Panc1 (cell line): ENCODE results near the gene CACNA1C. TPM values are rescaled to one million over a fixed set of nuclear protein-coding genes. Genes with fewer than 3 reads are reported as not detected.

ENCODE experiments used
- ATAC-seq: fragments of 200-7000 bp; cut with Tn5 transposase; 2 replicates; pipeline ENCODE4 v1.9.1; 2020; ENCODE audit warnings: mild to moderate bottlenecking, moderate library complexity
- BruUV-seq: library from RNA; stranded (reverse); fragments of 400-500 nt; replicated peaks from 2 replicates; lab custom pipeline; 2021; lab: Mats Ljungman, UMichigan
- CTCF ChIA-PET: fragments of 300-600 bp; sonication (Branson Sonifier 250); formaldehyde crosslinking; loops from one replicate; lab custom pipeline; 2022; ENCODE audit warnings: antibody characterized with exemption; lab: Charles Lee
- POLR2A ChIA-PET: fragments of 300-600 bp; sonication (Branson Sonifier 250); formaldehyde crosslinking; loops from one replicate; lab custom pipeline; 2022; ENCODE audit warnings: antibody characterized with exemption; lab: Charles Lee
- DNase-seq: peaks from one replicate; pipeline ENCODE4 v3.0.0-alpha.2; 2010; ENCODE audit warnings: low read depth, low spot score
- H3K27ac ChIP-seq: 2 replicates; pipeline ENCODE4 v1.5.1; 2011; ENCODE audit warnings: mild to moderate bottlenecking, low read length, inconsistent platforms
- H3K27me3 ChIP-seq: fragments of 200-500 bp; sonication (Bioruptor generic); 2 replicates; pipeline ENCODE4 v1.6.0; 2014; ENCODE audit warnings: low read length, inconsistent platforms; ENCODE audit not compliant: control insufficient read depth, insufficient read depth
- H3K36me3 ChIP-seq: fragments of 200-500 bp; sonication (Bioruptor generic); 2 replicates; pipeline ENCODE4 v1.5.1; 2014; ENCODE audit warnings: inconsistent platforms, mild to moderate bottlenecking, low read length, moderate library complexity; ENCODE audit not compliant: control insufficient read depth, insufficient read depth
- H3K4me1 ChIP-seq: 2 replicates; pipeline ENCODE4 v1.5.1; 2011; ENCODE audit warnings: inconsistent platforms, mild to moderate bottlenecking, low read length, moderate library complexity; ENCODE audit not compliant: control insufficient read depth, insufficient read depth
- H3K4me3 ChIP-seq, 2 experiments: 2 replicates each; pipeline ENCODE4 v1.5.1; 2011 to 2012; ENCODE audit warnings: low read depth in 2 of 2, low read length in 2 of 2, mild to moderate bottlenecking in 2 of 2, inconsistent platforms in 1 of 2, moderate library complexity in 1 of 2
- H3K9me3 ChIP-seq: fragments of 200-500 bp; sonication (Bioruptor generic); 2 replicates; pipeline ENCODE4 v1.5.1; 2014; ENCODE audit warnings: low read depth, mild to moderate bottlenecking, inconsistent platforms, low read length, moderate library complexity; ENCODE audit not compliant: control insufficient read depth, insufficient read depth
- POLR2AphosphoS5 ChIP-seq: IDR thresholded peaks from 2 replicates; pipeline ENCODE4 v1.6.1; 2012; ENCODE audit warnings: mild to moderate bottlenecking, low read depth, low read length, moderate library complexity
- SIN3A ChIP-seq: IDR thresholded peaks from 2 replicates; pipeline ENCODE4 v1.6.1; 2012; ENCODE audit warnings: low read depth, mild to moderate bottlenecking, low read length, moderate library complexity, borderline replicate concordance; ENCODE audit not compliant: insufficient read depth
- TCF7L2 ChIP-seq: IDR thresholded peaks from 2 replicates; pipeline ENCODE4 v1.6.1; 2011; ENCODE audit warnings: mild to moderate bottlenecking, low read depth, low read length, inconsistent platforms
- in situ Hi-C: cut with HindIII; loops from 2 replicates; pipeline ENCODE4 v1.10.0; 2016; ENCODE audit warnings: low sequenced_read_pairs, low pct_unique_long_range_greater_than_20kb
- intact Hi-C: fragments of 100-400 bp; cut with micrococcal nuclease; formaldehyde crosslinking; loops from one replicate; pipeline ENCODE4 v1.10.0; 2022; ENCODE audit not compliant: unreplicated experiment
- total RNA-seq: library from RNA; stranded (reverse); gene quantifications from one replicate; pipeline ENCODE4 v1.2.1, GENCODE V29; 2021; ENCODE audit not compliant: unreplicated experiment
- TF ChIP-seq, protein P1 (sequence below): fragments of 450-650 bp; IDR thresholded peaks from 2 replicates; pipeline ENCODE4 v1.5.1; 2017; ENCODE audit warnings: mild to moderate bottlenecking
- TF ChIP-seq, protein P2 (sequence below), 2 experiments: IDR thresholded peaks; 2 replicates each; pipeline ENCODE4 v1.6.1; 2011 to 2012; ENCODE audit warnings: low read depth in 2 of 2, control low read depth in 1 of 2, low read length in 1 of 2, mild to moderate bottlenecking in 1 of 2, moderate library complexity in 1 of 2; ENCODE audit not compliant: insufficient read depth in 1 of 2

CACNA1C gene
- total RNA-seq, 1 experiment from 2014 or later: 0.03 TPM

DNA sequence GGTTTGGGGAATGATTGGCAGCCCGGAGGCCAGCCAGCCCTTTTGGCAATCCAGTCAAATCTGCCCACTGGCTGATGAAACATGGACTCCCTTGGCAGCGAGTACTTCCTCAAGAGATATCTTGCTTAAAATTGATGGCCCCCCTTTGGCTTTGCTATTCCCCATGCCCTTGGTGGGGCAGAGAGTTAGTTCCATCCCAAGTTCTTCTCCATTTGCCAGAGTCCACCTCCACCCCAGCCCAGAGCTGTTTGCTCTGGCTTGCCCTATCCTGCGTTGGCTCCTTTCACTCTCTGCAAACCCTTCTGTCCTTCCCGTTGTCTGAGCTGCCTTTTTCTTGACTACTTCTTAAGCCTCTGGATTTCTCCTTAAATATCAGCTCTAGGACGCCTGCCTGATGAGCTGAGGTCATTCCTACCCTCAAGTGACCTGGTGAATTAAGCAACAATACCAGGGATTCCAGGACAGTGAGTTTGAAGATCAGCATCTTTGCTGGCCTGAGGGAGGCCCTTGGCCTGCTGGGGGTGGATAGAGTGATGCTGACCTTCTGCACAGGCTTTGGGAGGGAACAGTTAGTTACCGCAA is 212.0 kb downstream of the CACNA1C start:
- ChIA-PET POLR2A (no interaction called here), CTCF (no interaction called here)
- Histone ChIP-seq H3K4me1 (no peaks in the 10 kb centered on the region), H3K27me3 (no peaks in the 10 kb centered on the region), H3K36me3 (no peaks in the 10 kb centered on the region), H3K9me3 (no peaks in the 10 kb centered on the region), H3K4me3 (no peak overlapping the region), H3K27ac (no peak overlapping the region)
- no peak for ATAC-seq
- intact Hi-C loops: no loop called here
- BruUV-seq: no TSS peak
- no peak for DNase-seq
- in situ Hi-C loops: no loop called here
- TF ChIP-seq SIN3A (no peak), TCF7L2 (no peak), POLR2AphosphoS5 (no peak)
- TF ChIP-seq, protein P1, sequence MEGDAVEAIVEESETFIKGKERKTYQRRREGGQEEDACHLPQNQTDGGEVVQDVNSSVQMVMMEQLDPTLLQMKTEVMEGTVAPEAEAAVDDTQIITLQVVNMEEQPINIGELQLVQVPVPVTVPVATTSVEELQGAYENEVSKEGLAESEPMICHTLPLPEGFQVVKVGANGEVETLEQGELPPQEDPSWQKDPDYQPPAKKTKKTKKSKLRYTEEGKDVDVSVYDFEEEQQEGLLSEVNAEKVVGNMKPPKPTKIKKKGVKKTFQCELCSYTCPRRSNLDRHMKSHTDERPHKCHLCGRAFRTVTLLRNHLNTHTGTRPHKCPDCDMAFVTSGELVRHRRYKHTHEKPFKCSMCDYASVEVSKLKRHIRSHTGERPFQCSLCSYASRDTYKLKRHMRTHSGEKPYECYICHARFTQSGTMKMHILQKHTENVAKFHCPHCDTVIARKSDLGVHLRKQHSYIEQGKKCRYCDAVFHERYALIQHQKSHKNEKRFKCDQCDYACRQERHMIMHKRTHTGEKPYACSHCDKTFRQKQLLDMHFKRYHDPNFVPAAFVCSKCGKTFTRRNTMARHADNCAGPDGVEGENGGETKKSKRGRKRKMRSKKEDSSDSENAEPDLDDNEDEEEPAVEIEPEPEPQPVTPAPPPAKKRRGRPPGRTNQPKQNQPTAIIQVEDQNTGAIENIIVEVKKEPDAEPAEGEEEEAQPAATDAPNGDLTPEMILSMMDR: no peak
- TF ChIP-seq, protein P2, sequence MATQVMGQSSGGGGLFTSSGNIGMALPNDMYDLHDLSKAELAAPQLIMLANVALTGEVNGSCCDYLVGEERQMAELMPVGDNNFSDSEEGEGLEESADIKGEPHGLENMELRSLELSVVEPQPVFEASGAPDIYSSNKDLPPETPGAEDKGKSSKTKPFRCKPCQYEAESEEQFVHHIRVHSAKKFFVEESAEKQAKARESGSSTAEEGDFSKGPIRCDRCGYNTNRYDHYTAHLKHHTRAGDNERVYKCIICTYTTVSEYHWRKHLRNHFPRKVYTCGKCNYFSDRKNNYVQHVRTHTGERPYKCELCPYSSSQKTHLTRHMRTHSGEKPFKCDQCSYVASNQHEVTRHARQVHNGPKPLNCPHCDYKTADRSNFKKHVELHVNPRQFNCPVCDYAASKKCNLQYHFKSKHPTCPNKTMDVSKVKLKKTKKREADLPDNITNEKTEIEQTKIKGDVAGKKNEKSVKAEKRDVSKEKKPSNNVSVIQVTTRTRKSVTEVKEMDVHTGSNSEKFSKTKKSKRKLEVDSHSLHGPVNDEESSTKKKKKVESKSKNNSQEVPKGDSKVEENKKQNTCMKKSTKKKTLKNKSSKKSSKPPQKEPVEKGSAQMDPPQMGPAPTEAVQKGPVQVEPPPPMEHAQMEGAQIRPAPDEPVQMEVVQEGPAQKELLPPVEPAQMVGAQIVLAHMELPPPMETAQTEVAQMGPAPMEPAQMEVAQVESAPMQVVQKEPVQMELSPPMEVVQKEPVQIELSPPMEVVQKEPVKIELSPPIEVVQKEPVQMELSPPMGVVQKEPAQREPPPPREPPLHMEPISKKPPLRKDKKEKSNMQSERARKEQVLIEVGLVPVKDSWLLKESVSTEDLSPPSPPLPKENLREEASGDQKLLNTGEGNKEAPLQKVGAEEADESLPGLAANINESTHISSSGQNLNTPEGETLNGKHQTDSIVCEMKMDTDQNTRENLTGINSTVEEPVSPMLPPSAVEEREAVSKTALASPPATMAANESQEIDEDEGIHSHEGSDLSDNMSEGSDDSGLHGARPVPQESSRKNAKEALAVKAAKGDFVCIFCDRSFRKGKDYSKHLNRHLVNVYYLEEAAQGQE (IDR thresholded peaks at IDR 0.05; ENCODE audit: insufficient read depth in 1 of 2, low read depth in 2 of 2, low read length in 1 of 2): no peak

DNA sequence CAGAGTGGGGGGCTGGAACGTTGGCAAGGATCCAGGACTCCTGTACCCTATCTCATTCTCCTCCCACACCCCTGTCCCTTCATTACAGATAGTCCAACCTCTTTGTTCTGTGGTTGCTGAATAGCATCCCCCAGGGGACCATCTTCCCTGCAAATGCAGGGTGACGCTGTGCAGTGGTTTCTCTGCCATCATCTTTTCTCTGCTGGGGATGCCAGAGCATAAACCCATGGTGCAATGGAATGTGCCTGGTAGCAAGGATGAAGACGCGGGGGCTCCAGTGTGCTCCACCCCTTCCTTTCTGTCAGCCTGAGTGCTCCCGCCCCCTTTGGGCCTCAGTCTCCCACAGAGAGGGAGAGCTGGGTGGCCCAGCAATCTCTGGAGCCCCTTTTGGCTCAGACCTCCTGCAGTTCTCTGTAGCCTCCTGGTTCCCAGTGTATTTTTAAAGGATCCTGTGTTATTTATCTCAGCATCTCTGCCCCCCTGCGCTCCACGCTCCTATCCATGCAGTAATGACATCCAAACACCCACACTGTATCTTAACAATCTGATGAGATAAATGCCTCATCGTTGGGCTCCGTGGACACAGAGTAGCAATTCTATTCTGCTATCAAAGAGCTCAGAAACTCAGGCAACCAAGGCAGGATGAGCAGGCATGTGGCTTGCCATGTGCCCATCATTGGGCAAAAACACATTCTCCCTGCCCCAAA is 212.8 kb downstream of the CACNA1C start:
- POLR2A ChIA-PET: no interaction called here
- no peak overlapping the region for H3K4me3 ChIP-seq
- in situ Hi-C loops: no loop called here
- H3K27me3 ChIP-seq: no peaks in the 10 kb centered on the region
- ATAC-seq (no peak), DNase-seq (no peak)
- no peaks in the 10 kb centered on the region for H3K9me3 ChIP-seq
- BruUV-seq: no TSS peak
- H3K27ac ChIP-seq: no peak overlapping the region
- intact Hi-C loops: no loop called here
- no peaks in the 10 kb centered on the region for H3K36me3 ChIP-seq
- CTCF ChIA-PET: no interaction called here
- TF ChIP-seq, protein P2 (IDR thresholded peaks at IDR 0.05; ENCODE audit: insufficient read depth in 1 of 2, low read depth in 2 of 2, low read length in 1 of 2): no peak
- H3K4me1 ChIP-seq: no peaks in the 10 kb centered on the region
